DMS 273 treated with DMSO at 0.1 percent for 48 hours (cell line): ENCODE results near the gene POLL.
A peak's percentile ranks its signal among the peaks of the same experiment; 100 is the strongest.
"Not testable (repeated sequence)": the region's sequence is repeated elsewhere in the genome, so short reads cannot be mapped to it uniquely, and the experiment has no call there.

Source experiments
- DNase-seq: peaks from one replicate; lab custom pipeline; 2025; lab: John Stamatoyannopoulos, UW

POLL gene

GRCh38 chr10:101587725-101588653 is at the start of gene POLL, which contains the start of gene DPCD:
Gene POLL, minus strand, starts transcription at chr10:101588257. Its CDS starts 897 bp downstream, at chr10:101587360.
Gene DPCD, plus strand, starts transcription at chr10:101588321. Its CDS starts 16 bp downstream, at chr10:101588337.
- DNase-seq = peak; percentile 70

- not testable (repeated sequence) for DNase-seq
Observed at GRCh38 chr10:101633510-101633909, 45.5 kb upstream of the POLL start.

GRCh38 chr10:101631821-101632475 is 43.9 kb upstream of the POLL start:
- DNase-seq = no peak

- DNase-seq = no peak
Observed at GRCh38 chr10:101630633-101630920, 42.5 kb upstream of the POLL start.

- DNase-seq = no peak
Observed at GRCh38 chr10:101629837-101630632, 42.0 kb upstream of the POLL start.

- no peak for DNase-seq
Observed at GRCh38 chr10:101625821-101626412, 37.9 kb upstream of the POLL start.

- DNase-seq = no peak
Observed at GRCh38 chr10:101624526-101625102, 36.6 kb upstream of the POLL start.

- no peak for DNase-seq
Observed at GRCh38 chr10:101623528-101623927, 35.5 kb upstream of the POLL start.

GRCh38 chr10:101619983-101620382 is 31.9 kb upstream of the POLL start:
- DNase-seq = no peak

- DNase-seq = no peak
Observed at GRCh38 chr10:101618871-101619270, 30.8 kb upstream of the POLL start.

GRCh38 chr10:101617824-101618568 is 29.9 kb upstream of the POLL start:
- no peak for DNase-seq

GRCh38 chr10:101617102-101617823 is 29.2 kb upstream of the POLL start:
- DNase-seq = no peak

- DNase-seq = no peak
Observed at GRCh38 chr10:101616415-101617101, 28.5 kb upstream of the POLL start.

GRCh38 chr10:101615525-101616116 is 27.6 kb upstream of the POLL start:
- DNase-seq = no peak

GRCh38 chr10:101614663-101615524 is 26.8 kb upstream of the POLL start:
- no peak for DNase-seq

GRCh38 chr10:101613646-101614045 is 25.6 kb upstream of the POLL start:
- DNase-seq = no peak

GRCh38 chr10:101612872-101613271 is 24.8 kb upstream of the POLL start:
- no peak for DNase-seq

GRCh38 chr10:101612086-101612485 is 24.0 kb upstream of the POLL start:
- no peak for DNase-seq
